HK-2 (cell line): ENCODE data around the gene MMUT.
"Not testable (repeated sequence)": the region's sequence is repeated elsewhere in the genome, so short reads cannot be mapped to it uniquely, and the experiment has no call there.

Source experiments
- DNase-seq: peaks from one replicate; pipeline ENCODE4 v3.0.0-alpha.2; 2018; ENCODE audit not compliant: unreplicated experiment

The MMUT gene

GRCh38 chr6:49423817-49424216, 39.2 kb downstream of the MMUT start:
- no peak for DNase-seq

GRCh38 chr6:49416195-49416594, 46.9 kb downstream of the MMUT start:
- no peak for DNase-seq

DNA sequence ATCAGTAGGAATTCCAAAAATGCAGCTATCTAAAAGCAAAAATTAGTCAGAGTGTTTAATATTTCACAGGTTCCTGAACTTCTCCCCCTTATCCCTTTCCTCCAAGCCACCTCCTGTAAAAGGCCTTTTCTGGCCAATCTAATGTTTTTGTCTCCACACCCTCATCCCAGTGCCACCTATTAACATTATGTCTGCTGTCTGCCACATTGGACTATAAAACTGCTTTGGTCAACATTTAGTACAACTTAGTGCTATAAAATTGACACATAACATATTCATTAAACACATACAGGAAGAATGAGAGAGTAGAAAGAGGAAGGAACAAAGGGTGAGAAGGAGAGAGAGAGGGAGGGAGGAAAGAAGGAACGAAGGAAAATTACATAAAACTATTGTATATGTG, 47.7 kb downstream of the MMUT start:
- DNase-seq = no peak

GRCh38 chr6:49410564-49410963, 52.5 kb downstream of the MMUT start:
- no peak for DNase-seq

GRCh38 chr6:49409951-49410542, 53.0 kb downstream of the MMUT start:
- peak; percentile 68 for DNase-seq

DNA sequence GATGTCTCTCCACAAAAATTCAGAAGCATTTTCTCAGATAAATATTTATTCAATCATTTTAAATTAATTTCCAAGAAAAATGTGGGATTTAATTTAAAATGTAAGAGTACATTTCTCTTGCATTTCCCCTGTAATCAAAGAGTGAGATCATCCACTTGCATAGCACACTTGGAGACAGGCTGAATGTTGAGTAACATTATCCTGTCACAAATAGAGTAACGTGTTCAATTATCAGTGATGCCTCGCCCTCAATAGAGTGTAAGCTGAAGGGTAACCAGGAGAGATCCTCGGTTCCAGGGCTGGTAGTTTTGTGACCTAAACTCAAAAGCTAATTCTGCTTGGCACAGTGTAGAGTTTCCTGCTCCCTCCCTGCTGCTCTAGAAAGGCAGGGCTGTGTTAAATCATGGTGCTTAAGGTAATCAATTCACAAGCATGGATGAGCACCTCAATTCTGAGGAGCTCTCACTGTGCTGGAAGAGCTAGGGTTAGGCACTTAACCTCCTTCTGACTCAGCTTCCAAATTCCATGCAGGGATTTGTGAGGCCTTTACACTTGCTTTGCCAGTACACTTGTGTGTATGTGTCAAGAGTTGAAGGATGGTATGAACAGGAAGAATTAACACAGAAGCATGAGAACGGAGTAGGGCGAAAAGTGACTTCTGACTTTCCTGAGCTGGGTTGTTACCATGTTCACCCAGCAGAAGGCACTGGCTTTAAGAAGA, 56.6 kb downstream of the MMUT start:
- no peak for DNase-seq

- DNase-seq = no peak
Observed at GRCh38 chr6:49401063-49401462, 62.0 kb downstream of the MMUT start.

- DNase-seq = not testable (repeated sequence)
Observed at GRCh38 chr6:49386667-49387508, 76.2 kb downstream of the MMUT start.

GRCh38 chr6:49384904-49385303, 78.1 kb downstream of the MMUT start:
- DNase-seq = no peak
